GM19438 (cell line): ENCODE results near the gene CCDC28A.

Experiments
- ATAC-seq: cut with Tn5 transposase; IDR thresholded peaks from one replicate; pipeline ENCODE4 v1.9.1; 2021; ENCODE audit warnings: low read depth; ENCODE audit not compliant: unreplicated experiment

The CCDC28A gene

DNA sequence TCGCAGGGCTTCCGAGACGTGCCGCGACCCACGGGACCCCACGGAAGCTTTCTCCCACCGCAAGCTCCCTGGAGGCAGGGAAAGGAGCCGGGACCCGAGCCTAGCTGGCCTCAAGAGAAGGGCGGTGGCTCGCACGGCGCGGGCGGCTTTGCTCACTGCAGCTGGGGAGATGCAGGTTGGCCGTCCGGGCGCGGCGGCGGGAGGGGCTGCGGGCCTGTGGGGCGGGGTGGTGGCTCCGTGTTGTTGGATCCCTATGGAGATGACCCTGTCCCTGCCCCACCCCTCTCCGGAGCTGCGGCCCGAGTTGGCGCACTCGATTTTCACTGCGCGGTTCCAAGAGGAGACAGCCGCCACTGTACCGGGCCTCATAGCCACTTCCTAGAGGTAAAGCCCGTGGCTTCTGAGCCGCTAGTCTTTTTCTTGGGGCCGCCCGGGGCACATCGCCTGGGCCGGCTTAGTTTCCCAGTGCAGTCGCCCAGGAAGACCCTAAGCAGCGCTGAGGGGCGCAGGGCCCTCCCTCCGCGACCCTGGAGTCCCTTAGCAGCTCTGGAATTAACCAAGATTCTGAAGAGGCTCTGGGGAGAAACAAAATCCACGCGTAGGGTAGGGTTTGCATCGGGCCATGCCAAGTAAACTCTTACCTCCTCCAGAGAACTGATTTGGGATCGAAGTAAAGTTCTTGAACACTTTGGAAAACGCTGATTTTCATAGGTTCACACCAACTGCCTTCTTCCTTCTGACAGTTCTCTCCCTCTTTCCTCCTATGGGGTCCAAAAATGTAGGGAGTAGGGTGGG lies 22.4 kb downstream of the CCDC28A start, which contains the start of gene ECT2L:
TSS of gene ECT2L (plus strand) at position 279 of the 795 bp plus-strand sequence. CDS start 17,188 bp downstream, outside the sequence.
- ATAC-seq, result no peak

DNA sequence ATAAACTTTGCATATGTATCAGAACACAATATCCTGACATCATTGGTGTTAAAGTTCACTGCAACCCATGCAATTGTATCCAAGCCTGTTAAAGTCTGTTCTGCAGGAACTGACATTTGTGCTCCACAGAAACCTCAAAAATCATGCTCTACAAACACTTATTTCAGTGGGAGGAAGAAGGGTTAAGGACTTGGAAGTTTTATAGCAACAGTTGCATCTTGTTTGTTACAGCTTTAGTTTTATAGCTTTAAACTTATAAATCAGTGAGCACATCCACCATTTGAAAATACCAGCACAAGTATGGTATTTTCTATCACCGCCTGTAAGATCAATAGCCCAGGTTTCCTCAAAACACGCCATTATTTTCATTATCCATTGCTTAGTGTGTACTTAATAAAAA lies 23.2 kb downstream of the CCDC28A start:
- ATAC-seq, result no peak

GRCh38 chr6:138797806-138798446 lies 24.4 kb downstream of the CCDC28A start:
- ATAC-seq, result no peak

DNA sequence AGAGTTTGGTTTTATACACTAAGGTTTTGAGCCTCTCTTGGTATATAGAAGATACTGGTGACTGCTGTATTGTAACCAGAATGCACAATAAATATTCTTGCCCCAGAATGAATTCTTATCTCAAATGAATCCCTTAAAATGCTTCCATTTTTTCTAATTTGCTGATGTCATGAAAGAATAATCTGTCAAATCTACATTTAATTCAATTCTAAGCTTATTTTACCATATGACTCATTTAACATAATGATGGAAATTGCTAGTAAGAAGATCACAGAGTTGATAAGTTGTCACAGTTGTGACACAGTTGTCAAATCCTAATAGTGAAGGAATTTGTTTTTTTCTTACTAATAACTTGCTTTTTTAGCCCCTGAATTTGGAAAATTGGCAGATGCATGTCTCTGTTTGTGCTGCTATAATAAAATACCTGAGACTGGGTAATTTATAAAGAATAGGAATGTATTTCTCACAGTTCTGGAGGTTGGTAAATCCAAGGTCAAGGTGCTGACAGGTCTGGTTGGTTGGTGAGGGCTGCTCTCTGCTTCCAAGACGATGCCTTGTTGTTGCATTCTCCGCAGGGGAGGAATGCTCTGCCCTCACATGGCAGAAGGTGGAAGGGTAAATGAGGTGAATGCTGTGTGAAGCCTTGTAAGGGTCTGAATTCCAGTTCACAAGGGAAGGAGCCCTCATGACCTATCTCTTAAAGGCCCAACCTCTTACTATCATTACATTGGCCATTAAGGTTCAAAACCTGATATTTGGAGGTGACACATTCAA lies 27.0 kb downstream of the CCDC28A start:
- ATAC-seq, result no peak

DNA sequence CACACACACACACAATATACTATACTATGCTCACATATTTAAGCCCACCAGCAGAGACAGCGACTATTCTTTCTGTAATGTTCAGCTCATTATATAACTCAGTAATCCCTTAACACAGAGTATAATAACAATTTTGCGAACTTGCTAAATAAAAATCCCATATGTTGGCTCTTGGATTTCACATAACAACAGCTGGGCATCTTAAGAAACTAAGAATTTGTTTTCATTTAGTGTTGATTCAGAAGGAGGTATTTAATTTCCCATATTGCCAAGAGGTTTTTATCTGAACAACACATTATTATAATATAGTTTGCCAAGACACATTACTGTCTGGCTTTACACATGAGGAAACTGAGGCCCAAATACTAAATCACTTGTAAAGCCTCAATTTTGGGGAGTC lies 29.8 kb downstream of the CCDC28A start:
- ATAC-seq, result no peak

DNA sequence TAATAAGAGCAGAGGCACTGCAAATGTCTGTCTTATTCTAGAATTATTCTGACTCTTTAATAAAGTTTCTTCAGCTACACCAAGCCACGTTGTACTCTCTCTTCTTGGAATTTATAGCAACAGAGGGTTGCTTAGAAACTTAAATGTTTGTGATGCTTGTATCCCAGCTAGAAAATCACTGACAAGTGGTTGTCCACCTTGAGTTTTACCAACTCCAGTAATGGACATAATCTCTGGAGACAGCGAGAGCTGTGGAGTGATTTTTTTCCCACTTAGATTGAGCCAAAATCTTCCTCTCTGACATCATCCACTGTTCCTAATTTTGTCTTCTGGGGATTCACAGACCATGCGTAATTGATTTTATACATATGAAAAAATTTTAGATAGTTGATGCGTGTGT lies 30.3 kb downstream of the CCDC28A start:
- no peak for ATAC-seq

DNA sequence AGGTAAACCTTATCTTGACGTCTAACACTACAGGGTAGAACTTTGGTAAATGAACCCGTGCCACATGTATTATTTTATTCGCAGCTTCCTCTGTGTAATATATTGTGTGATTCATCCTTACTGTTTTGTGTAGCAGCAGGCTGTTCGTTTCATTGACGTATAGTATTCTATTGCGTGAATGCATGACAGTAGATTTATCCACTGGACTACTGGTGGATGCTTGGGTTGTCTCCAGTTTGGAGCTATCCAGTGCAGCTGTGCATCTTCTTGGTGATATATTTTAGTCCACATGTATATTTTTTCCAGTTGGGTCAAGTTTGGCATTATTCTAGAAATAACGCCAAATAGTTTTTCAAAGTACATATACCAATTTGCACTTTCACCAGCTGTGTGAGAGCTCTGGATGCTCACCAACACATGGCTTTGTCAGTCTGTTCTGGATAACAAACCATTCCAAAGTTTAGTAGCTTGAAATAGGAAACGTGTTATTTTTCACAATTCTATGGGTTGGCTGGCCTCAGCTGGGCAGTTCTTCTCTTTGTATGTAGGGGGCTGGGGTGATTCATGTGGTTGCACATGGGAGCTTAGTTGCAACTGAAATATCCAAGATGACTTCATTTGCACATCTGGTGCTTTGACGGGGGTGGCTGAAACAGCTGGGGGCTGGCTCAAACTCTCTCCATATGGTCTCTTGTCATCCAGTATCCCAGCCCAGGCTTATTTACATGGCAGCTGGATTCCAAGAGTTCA lies 31.6 kb downstream of the CCDC28A start:
- no peak for ATAC-seq

GRCh38 chr6:138806889-138807288 lies 33.3 kb downstream of the CCDC28A start:
- no peak for ATAC-seq

- ATAC-seq, result no peak
These were observed 36.1 kb downstream of the CCDC28A start for GRCh38 chr6:138809677-138810076.

DNA sequence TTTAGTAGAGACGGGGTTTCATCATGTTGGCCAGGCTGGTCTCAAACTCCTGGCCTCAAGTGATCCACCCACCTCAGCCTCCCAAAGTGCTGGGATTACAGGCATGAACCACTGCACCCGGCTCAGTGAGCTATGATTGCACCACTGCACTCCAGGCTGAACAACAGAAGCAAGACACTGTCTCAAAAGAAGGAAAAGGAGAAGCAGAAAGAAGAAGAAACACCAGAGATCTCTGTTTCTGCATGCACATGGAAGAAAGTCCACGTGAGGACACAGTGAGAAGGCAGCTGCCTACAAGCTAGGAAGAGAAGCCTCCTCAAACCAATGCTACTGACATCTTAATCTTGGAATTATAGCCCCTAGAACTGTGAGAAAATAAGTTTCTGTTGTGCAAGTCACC lies 38.3 kb downstream of the CCDC28A start:
- ATAC-seq, result no peak

DNA sequence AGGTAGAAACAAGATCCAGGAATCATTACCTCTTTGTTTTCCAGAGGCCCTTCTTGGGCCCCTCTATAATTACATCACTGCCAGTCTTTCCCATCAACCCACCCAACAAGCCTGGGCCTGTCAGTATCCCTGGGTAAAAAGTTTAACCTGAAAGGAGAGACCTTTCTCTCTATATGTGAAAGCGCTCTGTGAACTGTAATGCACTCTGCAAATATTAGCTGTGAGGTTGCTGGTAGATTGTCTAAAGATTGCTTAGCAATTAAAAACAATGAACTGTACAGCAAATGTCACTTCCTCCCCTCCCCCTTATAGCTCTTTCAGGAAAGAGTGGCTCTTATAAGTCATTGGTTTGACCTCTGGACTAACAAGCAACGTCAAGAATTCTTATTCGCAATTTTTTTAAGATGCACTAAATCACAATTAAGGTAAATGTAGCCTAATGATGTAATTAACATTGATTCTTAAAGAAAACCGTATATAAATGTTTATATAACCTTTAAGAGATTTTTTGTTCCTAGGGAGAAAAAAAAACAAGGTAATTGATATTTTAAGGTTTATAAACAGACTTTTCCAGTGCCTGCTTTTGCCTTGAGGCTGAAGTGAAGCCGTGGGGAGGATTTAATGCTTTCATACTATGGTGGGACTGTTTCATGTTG lies 40.7 kb downstream of the CCDC28A start:
- ATAC-seq, result no peak

- no peak for ATAC-seq
These were observed 41.7 kb downstream of the CCDC28A start for GRCh38 chr6:138815221-138815620.

GRCh38 chr6:138815797-138816528 lies 42.4 kb downstream of the CCDC28A start:
- ATAC-seq, result peak; percentile 49

GRCh38 chr6:138817799-138818198 lies 44.2 kb downstream of the CCDC28A start:
- peak; percentile 22 for ATAC-seq

- peak; percentile 62 for ATAC-seq
These were observed 45.1 kb downstream of the CCDC28A start for GRCh38 chr6:138818496-138819194.

GRCh38 chr6:138821519-138821918 lies 48.0 kb downstream of the CCDC28A start:
- no peak for ATAC-seq

- ATAC-seq, result no peak
These were observed 51.0 kb downstream of the CCDC28A start for GRCh38 chr6:138824482-138825144.

- no peak for ATAC-seq
These were observed 56.7 kb downstream of the CCDC28A start for GRCh38 chr6:138830248-138830647.
